ENCODE measurements around the gene NFATC2.
A peak's percentile ranks its signal among the peaks of the same experiment; 100 is the strongest.

NFATC2 gene

GRCh38 chr20:51386586-51386985 is 155.9 kb downstream of the NFATC2 start:
- Histone ChIP-seq H3K9ac (ENCODE audit: low read length) (peak overlapping the region; percentile 47), H3K9me2 (ENCODE audit: low read depth, low read length) (no peaks in the 10 kb centered on the region), H4K20me1 (ENCODE audit: insufficient read depth, low read length) (no peaks in the 10 kb centered on the region), H3K4me3 (ENCODE audit: low read depth, low read length, poor library complexity, severe bottlenecking) (no peak overlapping the region), H3F3A (ENCODE audit: insufficient read depth, low read length) (peaks cover 3% of the 10 kb centered on the region; the same call in 1 of the 2 replicates), H3K4me1 (ENCODE audit: insufficient read depth, low read length, severe bottlenecking) (peaks cover 98% of the 10 kb centered on the region), H3K9me3 (ENCODE audit: low read length) (no peaks in the 10 kb centered on the region), H3K27ac (ENCODE audit: low read depth, low read length, poor library complexity, severe bottlenecking) (peak overlapping the region; percentile 98), H3K4me2 (ENCODE audit: low read length) (peak overlapping the region; percentile 28; the same call in 1 of the 2 replicates), H3K27me3 (ENCODE audit: insufficient read depth, low read length) (no peaks in the 10 kb centered on the region), H3K79me2 (ENCODE audit: insufficient read depth, low read length) (no peaks in the 10 kb centered on the region), H2AFZ (ENCODE audit: low read length) (no peak overlapping the region), H3K36me3 (ENCODE audit: insufficient read depth, low read length) (peaks cover 31% of the 10 kb centered on the region)
- no peak for TF ChIP-seq CTCF (IDR thresholded peaks at IDR 0.05; ENCODE audit: low read length)
- TF ChIP-seq EZH2 (IDR thresholded peaks at IDR 0.05; ENCODE audit: borderline replicate concordance, low read length), result no peak

GRCh38 chr20:51385646-51386530 is 156.6 kb downstream of the NFATC2 start:
- Histone ChIP-seq H3K79me2 (ENCODE audit: insufficient read depth, low read length) (no peaks in the 10 kb centered on the region), H3K27ac (ENCODE audit: low read depth, low read length, poor library complexity, severe bottlenecking) (peak overlapping the region; percentile 98), H3K9ac (ENCODE audit: low read length) (peak overlapping the region; percentile 47), H3K4me3 (ENCODE audit: low read depth, low read length, poor library complexity, severe bottlenecking) (no peak overlapping the region), H3K9me2 (ENCODE audit: low read depth, low read length) (no peaks in the 10 kb centered on the region), H3K27me3 (ENCODE audit: insufficient read depth, low read length) (no peaks in the 10 kb centered on the region), H3K4me2 (ENCODE audit: low read length) (peak overlapping the region; percentile 42; the same call in 1 of the 2 replicates), H3F3A (ENCODE audit: insufficient read depth, low read length) (peaks cover 3% of the 10 kb centered on the region; the same call in 1 of the 2 replicates), H3K9me3 (ENCODE audit: low read length) (no peaks in the 10 kb centered on the region), H3K36me3 (ENCODE audit: insufficient read depth, low read length) (peaks cover 24% of the 10 kb centered on the region), H3K4me1 (ENCODE audit: insufficient read depth, low read length, severe bottlenecking) (peaks cover 100% of the 10 kb centered on the region), H4K20me1 (ENCODE audit: insufficient read depth, low read length) (no peaks in the 10 kb centered on the region), H2AFZ (ENCODE audit: low read length) (no peak overlapping the region)
- TF ChIP-seq EZH2 (IDR thresholded peaks at IDR 0.05; ENCODE audit: borderline replicate concordance, low read length), result no peak
- TF ChIP-seq CTCF (IDR thresholded peaks at IDR 0.05; ENCODE audit: low read length), result peak; percentile 77

- Histone ChIP-seq H3K36me3 (ENCODE audit: insufficient read depth, low read length) (peaks cover 14% of the 10 kb centered on the region), H3K9me3 (ENCODE audit: low read length) (no peaks in the 10 kb centered on the region), H3K27ac (ENCODE audit: low read depth, low read length, poor library complexity, severe bottlenecking) (peak overlapping the region; percentile 98), H3K4me1 (ENCODE audit: insufficient read depth, low read length, severe bottlenecking) (peaks cover 100% of the 10 kb centered on the region), H4K20me1 (ENCODE audit: insufficient read depth, low read length) (no peaks in the 10 kb centered on the region), H3K4me3 (ENCODE audit: low read depth, low read length, poor library complexity, severe bottlenecking) (peak overlapping the region; percentile 2), H3K4me2 (ENCODE audit: low read length) (peak overlapping the region; percentile 42; the same call in 1 of the 2 replicates), H3K9ac (ENCODE audit: low read length) (peak overlapping the region; percentile 47), H3K9me2 (ENCODE audit: low read depth, low read length) (no peaks in the 10 kb centered on the region), H3K27me3 (ENCODE audit: insufficient read depth, low read length) (no peaks in the 10 kb centered on the region), H3F3A (ENCODE audit: insufficient read depth, low read length) (peaks cover 3% of the 10 kb centered on the region; the same call in 1 of the 2 replicates), H3K79me2 (ENCODE audit: insufficient read depth, low read length) (no peaks in the 10 kb centered on the region), H2AFZ (ENCODE audit: low read length) (no peak overlapping the region)
- TF ChIP-seq EZH2 (IDR thresholded peaks at IDR 0.05; ENCODE audit: borderline replicate concordance, low read length) (no peak), CTCF (IDR thresholded peaks at IDR 0.05; ENCODE audit: low read length) (no peak)
Observed at GRCh38 chr20:51384875-51385274, 157.6 kb downstream of the NFATC2 start.
